WTC11 (cell line): ENCODE data around the gene QSOX2. TPM values are rescaled to one million over a fixed set of nuclear protein-coding genes. Genes with fewer than 3 reads are reported as not detected.
A peak's percentile ranks its signal among the peaks of the same experiment; 100 is the strongest.

Experiments used
- ATAC-seq: fragments of 200-7000 bp; cut with Tn5 transposase; 2 replicates; pipeline ENCODE4 v1.10.0; 2021; ENCODE audit warnings: mild to moderate bottlenecking, moderate library complexity
- CTCF ChIA-PET: fragments of 300-600 bp; sonication (Branson Sonifier 250); formaldehyde crosslinking; loops from one replicate; lab custom pipeline; 2021; ENCODE audit warnings: antibody characterized with exemption; lab: Charles Lee
- POLR2A ChIA-PET: fragments of 350-600 bp; sonication (Branson Sonifier 250); formaldehyde crosslinking; loops from one replicate; lab custom pipeline; 2021; ENCODE audit warnings: antibody characterized with exemption; lab: Charles Lee
- DNase-seq: peaks from one replicate; pipeline ENCODE4 v3.0.0; 2021; ENCODE audit warnings: low spot score
- H3K27ac Mint-ChIP-seq: 2 replicates; pipeline ENCODE4 v1.8.0; 2021; ENCODE audit warnings: mixed read lengths
- H3K27me3 Mint-ChIP-seq: 2 replicates; pipeline ENCODE4 v1.8.0; 2021; ENCODE audit warnings: low read depth, mild to moderate bottlenecking, moderate library complexity, mixed read lengths
- H3K36me3 Mint-ChIP-seq: 2 replicates; pipeline ENCODE4 v1.8.0; 2021; ENCODE audit warnings: mixed read lengths
- H3K4me1 Mint-ChIP-seq: 2 replicates; pipeline ENCODE4 v1.8.0; 2022; ENCODE audit warnings: mixed read lengths
- H3K4me3 Mint-ChIP-seq: 2 replicates; pipeline ENCODE4 v1.8.0; 2021; ENCODE audit warnings: mild to moderate bottlenecking, moderate library complexity, mixed read lengths
- H3K9me3 Mint-ChIP-seq: 2 replicates; pipeline ENCODE4 v1.8.0; 2021; ENCODE audit warnings: mixed read lengths
- ATF3 ChIP-seq: sonication (generic); formaldehyde crosslinking; conservative IDR thresholded peaks from 2 replicates; pipeline ENCODE4 v1.8.1; 2022; ENCODE audit warnings: mild to moderate bottlenecking, missing genetic modification reagents
- ATF6 ChIP-seq: sonication (generic); formaldehyde crosslinking; IDR thresholded peaks from 2 replicates; pipeline ENCODE4 v1.8.1; 2023; ENCODE audit warnings: mild to moderate bottlenecking, missing genetic modification reagents
- EMX1 ChIP-seq: fragments of 250-450 bp; sonication (Bioruptor Pico); IDR thresholded peaks from 2 replicates; pipeline ENCODE4 v1.8.0; 2021; ENCODE audit warnings: mild to moderate bottlenecking
- ERG ChIP-seq: fragments of 250-450 bp; sonication (Bioruptor Pico); IDR thresholded peaks from 2 replicates; pipeline ENCODE4 v1.8.0; 2021; ENCODE audit warnings: mild to moderate bottlenecking
- ESRRA ChIP-seq: sonication (generic); formaldehyde crosslinking; IDR thresholded peaks from 2 replicates; pipeline ENCODE4 v1.8.1; 2022; ENCODE audit warnings: mild to moderate bottlenecking, missing genetic modification reagents, borderline replicate concordance
- ETV6 ChIP-seq: sonication (generic); formaldehyde crosslinking; IDR thresholded peaks from 2 replicates; pipeline ENCODE4 v1.8.1; 2022; ENCODE audit warnings: mild to moderate bottlenecking, missing genetic modification reagents
- FOXP4 ChIP-seq: sonication (generic); formaldehyde crosslinking; IDR thresholded peaks from 2 replicates; pipeline ENCODE4 v1.8.0; 2022; ENCODE audit warnings: mild to moderate bottlenecking, missing genetic modification reagents
- GTF2I ChIP-seq: fragments of 250-450 bp; sonication (Bioruptor Pico); conservative IDR thresholded peaks from 2 replicates; pipeline ENCODE4 v1.4.0; 2021; ENCODE audit warnings: mild to moderate bottlenecking
- RORB ChIP-seq: fragments of 250-450 bp; sonication (Bioruptor Pico); IDR thresholded peaks from 2 replicates; pipeline ENCODE4 v1.9.0; 2021; ENCODE audit warnings: mild to moderate bottlenecking
- SOX15 ChIP-seq: fragments of 250-450 bp; sonication (Bioruptor Pico); IDR thresholded peaks from 2 replicates; pipeline ENCODE4 v1.9.0; 2021; ENCODE audit warnings: mild to moderate bottlenecking
- TP53 ChIP-seq: sonication (generic); formaldehyde crosslinking; IDR thresholded peaks from 2 replicates; pipeline ENCODE4 v1.8.1; 2023; ENCODE audit warnings: mild to moderate bottlenecking, missing genetic modification reagents
- ZNF121 ChIP-seq: sonication (generic); formaldehyde crosslinking; IDR thresholded peaks from 2 replicates; pipeline ENCODE4 v1.8.0; 2023; ENCODE audit warnings: missing genetic modification reagents
- ZNF263 ChIP-seq: sonication (generic); formaldehyde crosslinking; IDR thresholded peaks from 2 replicates; pipeline ENCODE4 v1.8.1; 2022; ENCODE audit warnings: low read depth, mild to moderate bottlenecking, moderate library complexity, missing genetic modification reagents
- ZNF671 ChIP-seq: fragments of 250-450 bp; sonication (Bioruptor Pico); IDR thresholded peaks from 2 replicates; pipeline ENCODE4 v1.8.0; 2021; ENCODE audit warnings: mild to moderate bottlenecking
- ZSCAN18 ChIP-seq: fragments of 250-450 bp; sonication (Bioruptor Pico); IDR thresholded peaks from 2 replicates; pipeline ENCODE4 v2.1.2; 2022; ENCODE audit warnings: mild to moderate bottlenecking, moderate library complexity
- total RNA-seq: library from RNA; stranded (reverse); gene quantifications from 3 replicates; pipeline ENCODE4 v1.2.3, GENCODE V29; 2021

QSOX2 gene
- total RNA-seq, 1 experiment from 2014 or later: 33.2 TPM

GRCh38 chr9:136264441-136265405 is 19.1 kb upstream of the QSOX2 start:
- ATAC-seq: no peak

GRCh38 chr9:136264031-136264430 is 18.4 kb upstream of the QSOX2 start:
- H3K4me3 Mint-ChIP-seq: no peak overlapping the region
- POLR2A ChIA-PET: no interaction called here

More at GRCh38 chr9:136264441-136265405, 19.1 kb upstream of the QSOX2 start:
- H3K36me3 Mint-ChIP-seq: no peaks in the 10 kb centered on the region
- H3K4me1 Mint-ChIP-seq: peaks cover 18% of the 10 kb centered on the region
- H3K9me3 Mint-ChIP-seq: no peaks in the 10 kb centered on the region
- H3K27me3 Mint-ChIP-seq: no peaks in the 10 kb centered on the region; the same call in 1 of the 2 replicates
- no peak overlapping the region for H3K4me3 Mint-ChIP-seq
- TF ChIP-seq TP53 (CRISPR knock-in tag) (no peak), ZNF121 (CRISPR knock-in tag) (peak; percentile 88)
- POLR2A ChIA-PET: no interaction called here
- no peak overlapping the region for H3K27ac Mint-ChIP-seq
- DNase-seq: no peak
- CTCF ChIA-PET: interaction anchor here (1.2 to 1.5 kb wide), 5 partner anchors 10 to 126 kb away, joined by 3 to 6 read pairs (median 5); no protein-coding TSS in a partner anchor

GRCh38 chr9:136262671-136263178 is 17.1 kb upstream of the QSOX2 start:
- no peaks in the 10 kb centered on the region for H3K9me3 Mint-ChIP-seq
- H3K36me3 Mint-ChIP-seq: no peaks in the 10 kb centered on the region
- DNase-seq (no peak), ATAC-seq (no peak)
- no peaks in the 10 kb centered on the region; the same call in 1 of the 2 replicates for H3K27me3 Mint-ChIP-seq
- CTCF ChIA-PET: interaction anchor here (1.0 to 1.6 kb wide), 4 partner anchors 15 to 111 kb away, joined by 3 to 4 read pairs (median 3); no protein-coding TSS in a partner anchor
- H3K4me3 Mint-ChIP-seq: no peak overlapping the region
- POLR2A ChIA-PET: no interaction called here
- H3K4me1 Mint-ChIP-seq: peaks cover 2% of the 10 kb centered on the region
- H3K27ac Mint-ChIP-seq: no peak overlapping the region
- TF ChIP-seq ATF6 (CRISPR knock-in tag): no peak
- no peak for TF ChIP-seq ETV6 (CRISPR knock-in tag)
- TF ChIP-seq EMX1: no peak
- TF ChIP-seq SOX15: no peak
- no peak for TF ChIP-seq GTF2I (CRISPR knock-in tag)
- TF ChIP-seq ZNF263 (CRISPR knock-in tag): no peak

More at GRCh38 chr9:136264031-136264430, 18.4 kb upstream of the QSOX2 start:
- TF ChIP-seq FOXP4: no peak
- no peak for TF ChIP-seq ERG (CRISPR knock-in tag)
- no peak for TF ChIP-seq ATF3 (CRISPR knock-in tag)
- TF ChIP-seq RORB (CRISPR knock-in tag): no peak
- TF ChIP-seq ESRRA (CRISPR knock-in tag): no peak
- TF ChIP-seq ZSCAN18 (CRISPR knock-in tag): no peak
- TF ChIP-seq ZNF671 (CRISPR knock-in tag): no peak
- CTCF ChIA-PET: interaction anchor here (1.2 to 1.6 kb wide), 6 partner anchors 10 to 126 kb away, joined by 3 to 6 read pairs (median 4); no protein-coding TSS in a partner anchor
- Mint-ChIP-seq H3K36me3 (no peaks in the 10 kb centered on the region), H3K27ac (no peak overlapping the region), H3K9me3 (no peaks in the 10 kb centered on the region), H3K27me3 (no peaks in the 10 kb centered on the region; the same call in 1 of the 2 replicates), H3K4me1 (peaks cover 15% of the 10 kb centered on the region)
- ATAC-seq (no peak), DNase-seq (no peak)
